ENCODE results near the gene ZKSCAN1. TPM values are rescaled to one million over a fixed set of nuclear protein-coding genes. Genes with fewer than 3 reads are reported as not detected.

The ZKSCAN1 gene
- total and polyA plus RNA-seq, 2 experiments from 2014 or later = 11.8 to 19.4 TPM

- Histone ChIP-seq H3K4me2 (no peak overlapping the region), H3K27me3 (ENCODE audit: insufficient read depth) (no peaks in the 10 kb centered on the region), H3K4me3 (no peak overlapping the region), H3K79me2 (replicated peaks; ENCODE audit: insufficient read depth) (no peaks in the 10 kb centered on the region), H3F3A (replicated peaks; ENCODE audit: low read depth) (0 out of 2 replicates have a peak, but pooled peaks cover 3% of the 10 kb centered on the region), H4K20me1 (replicated peaks; ENCODE audit: insufficient read depth) (no peaks in the 10 kb centered on the region; the same call in 1 of the 2 replicates), H3K27ac (ENCODE audit: low read depth) (no peak overlapping the region), H2AFZ (no peak overlapping the region), H3K4me1 (ENCODE audit: insufficient read depth) (no peaks in the 10 kb centered on the region), H3K9me2 (ENCODE audit: insufficient read depth) (no peaks in the 10 kb centered on the region), H3K36me3 (ENCODE audit: insufficient read depth) (peaks cover 27% of the 10 kb centered on the region)
- H3K4me3 Mint-ChIP-seq = no peak overlapping the region
- ATAC-seq = no peak
- peaks cover 75% of the 10 kb centered on the region for H3K36me3 Mint-ChIP-seq (ENCODE audit: low read depth)
- no peaks in the 10 kb centered on the region; the same call in 2 of the 3 replicates for H3K9me3 Mint-ChIP-seq
- TF ChIP-seq ZNF462 (CRISPR knock-in tag; IDR thresholded peaks at IDR 0.05) = no peak
- no peak for TF ChIP-seq NANOG (IDR thresholded peaks at IDR 0.05; ENCODE audit: borderline replicate concordance)
- TF ChIP-seq EZH2phosphoT487 (IDR thresholded peaks at IDR 0.05; ENCODE audit: unreplicated experiment) = no peak
- no peak for TF ChIP-seq POLR2AphosphoS5 (IDR thresholded peaks at IDR 0.05; ENCODE audit: low read depth)
- no peak for TF ChIP-seq STAT1 (IDR thresholded peaks at IDR 0.05; ENCODE audit: unreplicated experiment)
- TF ChIP-seq, protein P1, sequence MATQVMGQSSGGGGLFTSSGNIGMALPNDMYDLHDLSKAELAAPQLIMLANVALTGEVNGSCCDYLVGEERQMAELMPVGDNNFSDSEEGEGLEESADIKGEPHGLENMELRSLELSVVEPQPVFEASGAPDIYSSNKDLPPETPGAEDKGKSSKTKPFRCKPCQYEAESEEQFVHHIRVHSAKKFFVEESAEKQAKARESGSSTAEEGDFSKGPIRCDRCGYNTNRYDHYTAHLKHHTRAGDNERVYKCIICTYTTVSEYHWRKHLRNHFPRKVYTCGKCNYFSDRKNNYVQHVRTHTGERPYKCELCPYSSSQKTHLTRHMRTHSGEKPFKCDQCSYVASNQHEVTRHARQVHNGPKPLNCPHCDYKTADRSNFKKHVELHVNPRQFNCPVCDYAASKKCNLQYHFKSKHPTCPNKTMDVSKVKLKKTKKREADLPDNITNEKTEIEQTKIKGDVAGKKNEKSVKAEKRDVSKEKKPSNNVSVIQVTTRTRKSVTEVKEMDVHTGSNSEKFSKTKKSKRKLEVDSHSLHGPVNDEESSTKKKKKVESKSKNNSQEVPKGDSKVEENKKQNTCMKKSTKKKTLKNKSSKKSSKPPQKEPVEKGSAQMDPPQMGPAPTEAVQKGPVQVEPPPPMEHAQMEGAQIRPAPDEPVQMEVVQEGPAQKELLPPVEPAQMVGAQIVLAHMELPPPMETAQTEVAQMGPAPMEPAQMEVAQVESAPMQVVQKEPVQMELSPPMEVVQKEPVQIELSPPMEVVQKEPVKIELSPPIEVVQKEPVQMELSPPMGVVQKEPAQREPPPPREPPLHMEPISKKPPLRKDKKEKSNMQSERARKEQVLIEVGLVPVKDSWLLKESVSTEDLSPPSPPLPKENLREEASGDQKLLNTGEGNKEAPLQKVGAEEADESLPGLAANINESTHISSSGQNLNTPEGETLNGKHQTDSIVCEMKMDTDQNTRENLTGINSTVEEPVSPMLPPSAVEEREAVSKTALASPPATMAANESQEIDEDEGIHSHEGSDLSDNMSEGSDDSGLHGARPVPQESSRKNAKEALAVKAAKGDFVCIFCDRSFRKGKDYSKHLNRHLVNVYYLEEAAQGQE (IDR thresholded peaks at IDR 0.05; ENCODE audit: unreplicated experiment) = no peak
- no peak for TF ChIP-seq JUNB (IDR thresholded peaks at IDR 0.05; ENCODE audit: unreplicated experiment)
- no peak for TF ChIP-seq EZH2 (IDR thresholded peaks at IDR 0.05; ENCODE audit: low read depth, unreplicated experiment)
- no peaks in the 10 kb centered on the region for H3K27me3 Mint-ChIP-seq (ENCODE audit: insufficient read depth, low read depth, poor library complexity)
- DNase-seq (ENCODE audit: low spot score) = no peak
- no peaks in the 10 kb centered on the region for H3K4me1 Mint-ChIP-seq
- no peak overlapping the region for H3K27ac Mint-ChIP-seq
Measured at GRCh38 chr7:100033526-100033925, 18.1 kb downstream of the ZKSCAN1 start.

Data from GM23338 (cell line).